H1 (cell line): ENCODE results near the gene CDK4. TPM values are rescaled to one million over a fixed set of nuclear protein-coding genes. Genes with fewer than 3 reads are reported as not detected.

ENCODE experiments used
- CTCF ChIA-PET: fragments of 300-600 bp; sonication (Branson Sonifier 250); formaldehyde crosslinking; loops from one replicate; lab custom pipeline; 2021; ENCODE audit not compliant: partially characterized antibody; lab: Charles Lee
- POLR2A ChIA-PET: fragments of 300-600 bp; sonication (Branson Sonifier 250); formaldehyde crosslinking; loops from one replicate; lab custom pipeline; 2021; ENCODE audit warnings: inconsistent platforms; ENCODE audit not compliant: partially characterized antibody; lab: Charles Lee
- DNase-seq, 2 experiments: peaks; one replicate each; pipeline versions ENCODE4 v3.0.0 to v3.0.0-alpha.2; 2010 to 2022; ENCODE audit warnings: low spot score in 2 of 2, low read depth in 1 of 2, mixed read lengths in 1 of 2
- FAIRE-seq: peaks from 2 replicates; lab custom pipeline; 2011; peaks lifted over from hg19 to GRCh38; lab: Jason Lieb, UNC
- H2AFZ ChIP-seq: 2 replicates; pipeline ENCODE4 v1.8.1; 2012; ENCODE audit warnings: low read length, inconsistent platforms
- H2AK5ac ChIP-seq: 2 replicates; pipeline ENCODE4 v1.6.1; 2013; ENCODE audit warnings: low read depth, low read length
- H2BK120ac ChIP-seq: replicated peaks from 2 replicates; pipeline ENCODE3; 2013; ENCODE audit warnings: low read depth, low read length, inconsistent platforms
- H2BK12ac ChIP-seq: 2 replicates; pipeline ENCODE4 v1.6.1; 2013; ENCODE audit warnings: low read depth, low read length
- H2BK15ac ChIP-seq: 2 replicates; pipeline ENCODE4 v1.6.1; 2013; ENCODE audit warnings: low read length
- H2BK20ac ChIP-seq: 2 replicates; pipeline ENCODE4 v1.6.1; 2013; ENCODE audit warnings: low read length
- H2BK5ac ChIP-seq: 2 replicates; pipeline ENCODE4 v1.6.1; 2013; ENCODE audit warnings: low read depth, low read length
- H3K14ac ChIP-seq: 2 replicates; pipeline ENCODE4 v1.6.1; 2013; ENCODE audit warnings: inconsistent platforms; ENCODE audit not compliant: insufficient read length
- H3K18ac ChIP-seq: 2 replicates; pipeline ENCODE4 v1.6.1; 2013; ENCODE audit warnings: low read length; ENCODE audit errors: extremely low read depth
- H3K23ac ChIP-seq: 2 replicates; pipeline ENCODE4 v1.6.1; 2013; ENCODE audit warnings: inconsistent platforms; ENCODE audit not compliant: insufficient read length
- H3K23me2 ChIP-seq: 2 replicates; pipeline ENCODE4 v1.6.1; 2013; ENCODE audit warnings: low read depth, low read length
- H3K27ac ChIP-seq: 2 replicates; pipeline ENCODE4 v1.6.1; 2011; ENCODE audit warnings: low read depth, low read length, inconsistent platforms
- H3K27me3 ChIP-seq, 4 experiments: replicated peaks in 1 of 4; 1 replicate in 1 of 4; 2 replicates in 3 of 4; pipeline versions ENCODE4 v1.6.1 to v1.8.1; 2011 to 2013; ENCODE audit warnings: low read length in 3 of 4, mild to moderate bottlenecking in 3 of 4, inconsistent platforms in 2 of 4, mixed read lengths in 2 of 4, moderate library complexity in 1 of 4; ENCODE audit not compliant: control insufficient read depth in 3 of 4, insufficient read depth in 3 of 4; ENCODE audit errors: extremely low read depth in 1 of 4
- H3K36me3 ChIP-seq, 4 experiments: 2 replicates each; pipeline versions ENCODE4 v1.6.1 to v1.8.1; 2011 to 2013; ENCODE audit warnings: mild to moderate bottlenecking in 4 of 4, low read length in 3 of 4, moderate library complexity in 2 of 4, control low read depth in 1 of 4, inconsistent platforms in 1 of 4; ENCODE audit not compliant: insufficient read depth in 4 of 4, control insufficient read depth in 2 of 4
- H3K4ac ChIP-seq: replicated peaks from 2 replicates; pipeline ENCODE3; 2013; ENCODE audit warnings: low read length, low read depth, mixed read lengths, inconsistent platforms; ENCODE audit not compliant: insufficient read length
- H3K4me1 ChIP-seq, 4 experiments: replicated peaks in 1 of 4; 1 replicate in 1 of 4; 2 replicates in 3 of 4; pipeline versions ENCODE4 v1.6.1 to v1.8.1; 2011 to 2013; ENCODE audit warnings: low read length in 3 of 4, inconsistent platforms in 2 of 4, mixed read lengths in 1 of 4; ENCODE audit not compliant: insufficient read depth in 4 of 4, control insufficient read depth in 3 of 4
- H3K4me2 ChIP-seq, 2 experiments: 2 replicates each; pipeline versions ENCODE4 v1.6.1 to v1.8.1; 2011 to 2013; ENCODE audit warnings: low read depth in 2 of 2, low read length in 2 of 2, control low read depth in 1 of 2, inconsistent platforms in 1 of 2, mild to moderate bottlenecking in 1 of 2; ENCODE audit not compliant: insufficient read depth in 1 of 2
- H3K4me3 ChIP-seq, 4 experiments: fragments of 200-600, 300-600 bp in 1 of 4; sonication (generic), shearing (Covaris generic), sonication (Bioruptor Twin) in 1 of 4; 2 replicates each; pipeline versions ENCODE4 v1.5.1 to v1.8.1; 2011 to 2016; ENCODE audit warnings: low read length in 4 of 4, low read depth in 3 of 4, control low read depth in 2 of 4, inconsistent platforms in 2 of 4, mild to moderate bottlenecking in 2 of 4, mixed read lengths in 1 of 4, moderate library complexity in 1 of 4; ENCODE audit not compliant: insufficient read depth in 2 of 4; ENCODE audit errors: extremely low read depth in 1 of 4
- H3K56ac ChIP-seq: replicated peaks from 2 replicates; pipeline ENCODE3; 2013; ENCODE audit warnings: low read depth, mild to moderate bottlenecking, mixed read lengths, low read length, inconsistent platforms; ENCODE audit not compliant: insufficient read length
- H3K79me1 ChIP-seq: 2 replicates; pipeline ENCODE4 v1.6.1; 2013; ENCODE audit warnings: low read depth, low read length, control low read depth
- H3K79me2 ChIP-seq, 2 experiments: 2 replicates each; pipeline versions ENCODE4 v1.6.1 to v1.8.1; 2012 to 2013; ENCODE audit warnings: low read length in 2 of 2, mild to moderate bottlenecking in 2 of 2, inconsistent platforms in 1 of 2; ENCODE audit not compliant: insufficient read depth in 2 of 2, control insufficient read depth in 1 of 2
- H3K9ac ChIP-seq, 4 experiments: replicated peaks in 1 of 4; 1 replicate in 1 of 4; 2 replicates in 3 of 4; pipeline versions ENCODE4 v1.6.1 to v1.8.1; 2011 to 2013; ENCODE audit warnings: low read depth in 3 of 4, low read length in 3 of 4, control low read depth in 2 of 4, mild to moderate bottlenecking in 2 of 4, moderate library complexity in 2 of 4, inconsistent platforms in 1 of 4; ENCODE audit errors: extremely low read depth in 1 of 4
- H3K9me3 ChIP-seq, 2 experiments: 2 replicates each; pipeline versions ENCODE4 v1.6.1 to v1.8.1; 2012 to 2013; ENCODE audit warnings: mild to moderate bottlenecking in 2 of 2, moderate library complexity in 2 of 2, control low read depth in 1 of 2, inconsistent platforms in 1 of 2, low read depth in 1 of 2, low read length in 1 of 2, mixed read lengths in 1 of 2; ENCODE audit not compliant: insufficient read depth in 2 of 2
- H4K20me1 ChIP-seq, 2 experiments: replicated peaks in 1 of 2; 2 replicates each; pipeline versions ENCODE3 to v1.8.1; 2011 to 2013; ENCODE audit warnings: inconsistent platforms in 2 of 2, low read length in 2 of 2, mild to moderate bottlenecking in 1 of 2; ENCODE audit not compliant: insufficient read depth in 2 of 2, control insufficient read depth in 1 of 2
- H4K5ac ChIP-seq: 2 replicates; pipeline ENCODE4 v1.6.1; 2013; ENCODE audit warnings: low read length, low read depth, mixed read lengths, inconsistent platforms; ENCODE audit not compliant: insufficient read length
- H4K8ac ChIP-seq: 2 replicates; pipeline ENCODE4 v1.8.0; 2013; ENCODE audit warnings: mild to moderate bottlenecking, moderate library complexity, low read length, inconsistent platforms; ENCODE audit not compliant: insufficient read depth; ENCODE audit errors: extremely low read depth
- H4K91ac ChIP-seq: replicated peaks from 2 replicates; pipeline ENCODE3; 2013; ENCODE audit warnings: low read length, mixed read lengths, inconsistent platforms; ENCODE audit not compliant: insufficient read length
- FOSL1 ChIP-seq: IDR thresholded peaks from 2 replicates; pipeline ENCODE4 v1.6.1; 2011; ENCODE audit warnings: mild to moderate bottlenecking, low read depth, low read length, moderate library complexity; ENCODE audit not compliant: insufficient read depth
- GABPA ChIP-seq: IDR thresholded peaks from 2 replicates; pipeline ENCODE4 v1.6.1; 2011; ENCODE audit warnings: mild to moderate bottlenecking, low read length, moderate library complexity, borderline replicate concordance; ENCODE audit not compliant: insufficient read depth
- PHF8 ChIP-seq: fragments of 200-600 bp; sonication (generic); conservative IDR thresholded peaks from 2 replicates; pipeline ENCODE4 v1.7.1; 2012; ENCODE audit warnings: low read depth, mild to moderate bottlenecking, inconsistent platforms, low read length, moderate library complexity
- POLR2A ChIP-seq, 2 experiments: IDR thresholded peaks; 1 replicate in 1 of 2; 2 replicates in 1 of 2; pipeline ENCODE4 v1.6.1; 2011; ENCODE audit warnings: low read depth in 2 of 2, low read length in 2 of 2, mild to moderate bottlenecking in 2 of 2; ENCODE audit errors: control extremely low read depth in 1 of 2
- WGBS, 2 experiments: shearing (Covaris generic) in 1 of 2; methylation state at CpG; one replicate each; pipeline versions ENCODE4 v1.1.6 to v1.1.7; 2013 to 2015; ENCODE audit warnings: low lambda C conversion rate in 2 of 2, mixed read lengths in 2 of 2, inconsistent platforms in 1 of 2, low coverage in 1 of 2, missing lambda C conversion rate in 1 of 2; ENCODE audit not compliant: insufficient replicate concordance in 2 of 2, insufficient coverage in 1 of 2, insufficient read length in 1 of 2; ENCODE audit errors: extremely low coverage in 1 of 2, missing lambda C conversion rate in 1 of 2; 5-methylcytosine and 5-hydroxymethylcytosine counted together
- polyA plus RNA-seq, 7 experiments: library from polyadenylated mRNA; depleted of rRNA in 3 of 7; stranded (reverse) in 5 of 7; unstranded in 2 of 7; fragments of >200 nt in 5 of 7; fragments of 200-250 nt in 2 of 7; gene quantifications; 1 replicate in 5 of 7; 2 replicates in 1 of 7; 4 replicates in 1 of 7; pipeline versions ENCODE4 v1.2.1 to v1.2.3, GENCODE V29; 2011 to 2013; ENCODE audit warnings: missing spikeins in 2 of 7, mixed read lengths in 2 of 7
- total RNA-seq: library from RNA; stranded (reverse); fragmentation: NEBNext Ultra II Directional; extraction: Animal tissue kit (Norgen Biotek cat#: 25700); gene quantifications from 2 replicates; pipeline ENCODE4 v1.2.1, GENCODE V29; 2021
- TF ChIP-seq, protein P1 (sequence below): IDR thresholded peaks from 2 replicates; pipeline ENCODE4 v1.6.1; 2011; ENCODE audit warnings: low read length, improper control_type of control experiment
- TF ChIP-seq, protein P2 (sequence below), 3 experiments: IDR thresholded peaks; 1 replicate in 2 of 3; 2 replicates in 1 of 3; pipeline versions ENCODE4 v1.5.1 to v1.6.1; 2011; ENCODE audit warnings: low read length in 3 of 3, mild to moderate bottlenecking in 3 of 3, inconsistent platforms in 2 of 3, low read depth in 1 of 3, moderate library complexity in 1 of 3; ENCODE audit not compliant: insufficient read depth in 1 of 3; ENCODE audit errors: control extremely low read depth in 1 of 3

Gene CDK4
- total and polyA plus RNA-seq, 2 of the 8 experiments (the other 6 are each of a cell fraction or from before 2014, with no cell fraction given), result 174 to 368 TPM

DNA sequence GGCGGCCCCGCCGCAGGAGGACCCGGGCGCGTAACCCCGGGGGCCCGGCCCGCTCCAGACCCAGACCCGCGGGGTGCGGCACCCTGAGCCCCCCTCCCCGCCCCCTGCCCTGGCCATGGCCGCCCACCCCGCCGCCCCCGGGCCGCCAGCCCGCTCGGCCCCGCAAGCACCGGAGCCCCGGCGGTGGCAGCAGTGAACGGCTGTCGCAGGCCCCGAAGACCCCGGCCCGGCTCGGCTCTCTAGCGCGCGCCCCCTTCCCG lies 3.0 kb upstream of the CDK4 start:
- no peak overlapping the region for H4K91ac ChIP-seq
- H4K8ac ChIP-seq, result no peak overlapping the region
- no peak overlapping the region for H2BK15ac ChIP-seq
- no peak overlapping the region for H3K23ac ChIP-seq
- H3K9ac ChIP-seq, result no peak overlapping the region
- peaks cover 3 to 26% (median 7%) of the 10 kb centered on the region in 4 experiments; a peak in 6 of 7 replicates for H3K4me1 ChIP-seq
- H2AFZ ChIP-seq, result no peak overlapping the region
- CTCF ChIA-PET, result interaction anchor here (1.0 to 1.4 kb wide), 2 partner anchors 39 to 135 kb away, joined by 3 to 5 read pairs; no protein-coding TSS in a partner anchor
- H3K4me2 ChIP-seq, result peak overlapping the region in 1 of 2 experiments; percentile 99; a peak in 2 of 4 replicates
- peaks cover 3 to 14% of the 10 kb centered on the region in 2 experiments for H4K20me1 ChIP-seq
- no peaks in the 10 kb centered on the region for H3K9me3 ChIP-seq
- H2AK5ac ChIP-seq, result no peak overlapping the region
- no peak overlapping the region for H3K27ac ChIP-seq
- H2BK20ac ChIP-seq, result no peak overlapping the region
- no peak overlapping the region for H3K18ac ChIP-seq
- peaks cover 18% of the 10 kb centered on the region for H3K23me2 ChIP-seq
- H2BK120ac ChIP-seq, result no peak overlapping the region
- no peak overlapping the region for H2BK12ac ChIP-seq
- WGBS, 2 experiments, result no CpG with 5 or more reads among the region's 34 CpGs
- H3K36me3 ChIP-seq, result peaks cover 3 to 10% (median 8%) of the 10 kb centered on the region in 4 experiments; a peak in 6 of 8 replicates
- peaks cover 8 to 33% (median 26%) of the 10 kb centered on the region in 4 experiments for H3K27me3 ChIP-seq
- FAIRE-seq (no peak), DNase-seq (no peak)
- H3K79me1 ChIP-seq, result peaks cover 15% of the 10 kb centered on the region; the same call in 1 of the 2 replicates
- H3K4me3 ChIP-seq, result peak overlapping the region; percentile 25 to 96 (median 56); a peak in 6 of 8 replicates
- no peak overlapping the region for H4K5ac ChIP-seq
- POLR2A ChIA-PET, result interaction anchor here (1.0 to 3.3 kb wide), 4 partner anchors 10 to 235 kb away, joined by 3 to 25 read pairs (median 6); partner anchors contain the start of genes DDIT3, EEF1AKMT3, METTL1 and TSPAN31
- H2BK5ac ChIP-seq, result no peak overlapping the region
- no peak overlapping the region for H3K4ac ChIP-seq
- H3K79me2 ChIP-seq, result peaks cover 12 to 19% of the 10 kb centered on the region in 2 experiments
- H3K14ac ChIP-seq, result no peak overlapping the region
- H3K56ac ChIP-seq, result no peak overlapping the region
- TF ChIP-seq FOSL1 (no peak), GABPA (no peak), POLR2A (IDR thresholded peaks at IDR 0.05; ENCODE audit: control extremely low read depth in 1 of 2, low read depth in 2 of 2, low read length in 2 of 2) (no peak), PHF8 (no peak)
- TF ChIP-seq, protein P1, sequence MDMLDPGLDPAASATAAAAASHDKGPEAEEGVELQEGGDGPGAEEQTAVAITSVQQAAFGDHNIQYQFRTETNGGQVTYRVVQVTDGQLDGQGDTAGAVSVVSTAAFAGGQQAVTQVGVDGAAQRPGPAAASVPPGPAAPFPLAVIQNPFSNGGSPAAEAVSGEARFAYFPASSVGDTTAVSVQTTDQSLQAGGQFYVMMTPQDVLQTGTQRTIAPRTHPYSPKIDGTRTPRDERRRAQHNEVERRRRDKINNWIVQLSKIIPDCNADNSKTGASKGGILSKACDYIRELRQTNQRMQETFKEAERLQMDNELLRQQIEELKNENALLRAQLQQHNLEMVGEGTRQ, result no peak
- TF ChIP-seq, protein P2, sequence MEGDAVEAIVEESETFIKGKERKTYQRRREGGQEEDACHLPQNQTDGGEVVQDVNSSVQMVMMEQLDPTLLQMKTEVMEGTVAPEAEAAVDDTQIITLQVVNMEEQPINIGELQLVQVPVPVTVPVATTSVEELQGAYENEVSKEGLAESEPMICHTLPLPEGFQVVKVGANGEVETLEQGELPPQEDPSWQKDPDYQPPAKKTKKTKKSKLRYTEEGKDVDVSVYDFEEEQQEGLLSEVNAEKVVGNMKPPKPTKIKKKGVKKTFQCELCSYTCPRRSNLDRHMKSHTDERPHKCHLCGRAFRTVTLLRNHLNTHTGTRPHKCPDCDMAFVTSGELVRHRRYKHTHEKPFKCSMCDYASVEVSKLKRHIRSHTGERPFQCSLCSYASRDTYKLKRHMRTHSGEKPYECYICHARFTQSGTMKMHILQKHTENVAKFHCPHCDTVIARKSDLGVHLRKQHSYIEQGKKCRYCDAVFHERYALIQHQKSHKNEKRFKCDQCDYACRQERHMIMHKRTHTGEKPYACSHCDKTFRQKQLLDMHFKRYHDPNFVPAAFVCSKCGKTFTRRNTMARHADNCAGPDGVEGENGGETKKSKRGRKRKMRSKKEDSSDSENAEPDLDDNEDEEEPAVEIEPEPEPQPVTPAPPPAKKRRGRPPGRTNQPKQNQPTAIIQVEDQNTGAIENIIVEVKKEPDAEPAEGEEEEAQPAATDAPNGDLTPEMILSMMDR (IDR thresholded peaks at IDR 0.05; ENCODE audit: control extremely low read depth in 1 of 3, insufficient read depth in 1 of 3, low read depth in 1 of 3, low read length in 3 of 3), result no peak
